GM21737 (cell line): ENCODE results near the gene NMRK2.
"Not testable (repeated sequence)": the region's sequence is repeated elsewhere in the genome, so short reads cannot be mapped to it uniquely, and the experiment has no call there.

Source experiments
- ATAC-seq: cut with Tn5 transposase; IDR thresholded peaks from one replicate; pipeline ENCODE4 v1.9.1; 2021; ENCODE audit warnings: mild to moderate bottlenecking, moderate library complexity; ENCODE audit not compliant: unreplicated experiment

The NMRK2 gene, protein sequence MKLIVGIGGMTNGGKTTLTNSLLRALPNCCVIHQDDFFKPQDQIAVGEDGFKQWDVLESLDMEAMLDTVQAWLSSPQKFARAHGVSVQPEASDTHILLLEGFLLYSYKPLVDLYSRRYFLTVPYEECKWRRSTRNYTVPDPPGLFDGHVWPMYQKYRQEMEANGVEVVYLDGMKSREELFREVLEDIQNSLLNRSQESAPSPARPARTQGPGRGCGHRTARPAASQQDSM

DNA sequence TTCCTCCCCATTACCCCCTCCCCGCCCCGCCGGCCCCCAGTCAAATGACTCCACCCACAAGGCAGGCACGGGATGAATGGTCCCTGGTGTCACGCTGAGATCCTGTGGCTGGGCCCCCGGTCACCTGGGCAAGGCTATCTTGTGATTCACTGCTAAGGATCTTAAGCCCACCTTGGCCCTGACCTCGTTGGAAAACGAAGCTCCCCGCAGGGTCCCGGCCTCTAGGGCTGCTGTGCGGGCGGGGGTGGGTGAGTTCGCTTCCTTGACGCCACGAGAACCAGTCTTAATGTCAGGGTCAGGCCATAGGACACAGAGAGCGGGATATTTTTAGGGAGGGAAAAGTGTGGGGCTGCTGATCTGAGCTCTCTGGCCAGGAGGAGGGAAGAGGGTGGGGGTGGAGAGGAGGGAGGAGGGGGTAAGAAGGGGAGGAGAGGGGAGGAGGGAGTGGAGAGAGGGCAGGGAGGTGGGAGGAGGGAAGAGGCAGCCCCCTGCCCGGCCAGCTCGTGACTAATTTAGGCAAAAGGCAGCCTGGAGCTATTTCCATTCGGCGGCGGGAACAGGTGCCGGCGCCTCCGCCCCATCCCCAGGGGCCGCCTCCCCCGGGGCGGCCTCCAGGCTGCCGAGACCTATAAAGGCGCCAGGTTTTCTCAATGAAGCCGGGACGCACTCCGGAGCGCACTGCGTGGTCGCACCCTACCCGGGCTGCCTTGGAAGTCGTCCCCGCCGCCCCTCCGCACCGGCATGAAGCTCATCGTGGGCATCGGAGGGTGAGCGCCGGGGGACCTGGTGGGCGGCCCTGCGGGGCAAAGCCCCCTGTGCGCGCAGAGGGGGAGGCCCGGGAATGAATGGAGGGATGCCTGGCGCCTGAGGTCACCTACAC is at the start of gene NMRK2:
Gene NMRK2 (plus strand): TSS at position 139 of the 880 bp plus-strand sequence. CDS start 603 bp downstream, at position 742.
- ATAC-seq = no peak

DNA sequence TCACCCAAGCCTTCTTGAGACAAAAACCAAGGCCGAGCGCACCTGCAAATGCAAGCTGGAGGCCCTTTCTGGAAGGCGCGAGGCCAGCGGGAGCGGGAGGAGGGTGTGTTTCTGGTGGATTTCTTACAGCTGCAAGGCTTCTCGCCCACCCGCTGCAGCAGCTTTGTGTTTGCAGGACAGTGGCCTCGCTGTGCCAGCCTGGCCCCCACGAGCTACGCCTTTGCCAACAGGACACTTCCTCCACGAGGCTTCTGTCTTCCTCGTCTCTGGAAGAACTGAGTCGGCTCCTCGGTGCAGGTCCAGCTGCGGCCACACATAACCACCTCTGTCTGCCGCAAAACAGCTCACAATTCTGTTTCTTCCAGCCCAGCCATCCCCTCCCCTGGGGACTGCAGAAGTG is 42.3 kb upstream of the NMRK2 start:
- no peak for ATAC-seq

DNA sequence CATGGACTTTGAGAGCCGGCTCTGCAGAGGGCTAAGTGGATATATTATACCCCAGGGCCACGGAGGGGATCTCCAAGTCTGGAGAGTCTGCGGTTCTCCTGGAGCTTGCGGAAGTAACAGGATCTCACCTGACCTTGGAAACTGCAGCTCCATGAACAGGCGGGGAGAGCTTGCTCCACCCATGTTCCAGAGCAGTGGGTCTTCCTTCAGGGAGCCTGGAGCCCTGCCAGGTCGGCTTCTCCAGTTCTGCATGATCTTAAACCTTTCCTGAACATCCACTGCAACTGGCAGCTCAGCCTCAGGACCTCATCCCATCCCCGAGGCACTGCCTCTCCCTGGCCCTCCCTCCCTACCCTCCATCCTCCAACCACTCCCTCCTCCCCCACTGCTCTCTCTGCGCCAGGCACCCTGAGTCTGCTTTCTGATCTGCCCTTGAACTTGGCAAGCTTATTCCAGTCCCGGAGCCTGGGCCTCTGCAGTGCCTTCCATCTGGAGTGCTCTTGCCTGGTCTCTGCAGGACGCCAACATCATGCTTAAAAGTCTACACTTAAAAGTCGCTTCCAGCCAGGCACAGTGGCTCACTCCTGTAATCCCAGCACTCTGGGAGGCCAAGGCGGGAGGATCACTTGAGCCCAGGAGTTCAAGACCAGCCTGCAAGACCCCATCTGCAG is 39.2 kb upstream of the NMRK2 start:
- no peak for ATAC-seq

DNA sequence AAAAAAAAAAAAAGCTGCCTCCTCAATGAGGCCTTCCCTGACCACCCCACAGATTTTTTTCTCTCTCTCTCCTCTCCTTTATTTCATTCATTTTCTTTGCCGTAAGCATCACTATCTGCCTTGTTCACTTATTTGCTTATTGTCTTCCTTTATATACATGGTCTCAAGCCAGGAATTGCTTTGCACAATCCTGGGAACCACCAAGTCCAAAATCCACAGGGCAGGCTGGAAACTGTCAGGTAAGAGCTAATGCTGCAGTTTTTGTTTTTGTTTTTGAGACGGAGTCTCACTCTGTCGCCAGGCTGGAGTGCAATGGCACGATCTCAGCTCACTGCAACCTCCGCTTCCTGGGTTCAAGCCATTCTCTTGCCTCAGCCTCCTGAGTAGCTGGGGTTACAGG is 37.9 kb upstream of the NMRK2 start:
- ATAC-seq = not testable (repeated sequence)

DNA sequence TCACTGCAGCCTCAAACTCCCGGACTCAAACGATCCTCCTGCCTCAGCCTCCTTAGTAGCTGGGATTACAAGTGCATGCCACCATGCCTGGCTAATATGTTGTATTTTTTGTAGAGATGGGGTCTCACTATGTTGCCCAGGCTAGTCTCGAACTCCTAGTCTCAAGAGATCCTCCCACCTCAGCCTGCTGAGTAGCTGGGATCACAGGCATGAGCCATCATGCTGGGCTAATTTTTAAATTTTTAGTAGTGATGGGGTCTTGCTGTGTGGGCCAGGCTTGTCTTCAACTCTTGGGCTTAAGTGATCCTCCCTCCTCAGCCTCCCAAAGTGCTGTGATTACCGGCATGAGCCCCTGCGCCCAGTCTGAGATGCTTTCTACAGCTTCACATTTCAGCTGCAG is 37.1 kb upstream of the NMRK2 start:
- no peak for ATAC-seq

DNA sequence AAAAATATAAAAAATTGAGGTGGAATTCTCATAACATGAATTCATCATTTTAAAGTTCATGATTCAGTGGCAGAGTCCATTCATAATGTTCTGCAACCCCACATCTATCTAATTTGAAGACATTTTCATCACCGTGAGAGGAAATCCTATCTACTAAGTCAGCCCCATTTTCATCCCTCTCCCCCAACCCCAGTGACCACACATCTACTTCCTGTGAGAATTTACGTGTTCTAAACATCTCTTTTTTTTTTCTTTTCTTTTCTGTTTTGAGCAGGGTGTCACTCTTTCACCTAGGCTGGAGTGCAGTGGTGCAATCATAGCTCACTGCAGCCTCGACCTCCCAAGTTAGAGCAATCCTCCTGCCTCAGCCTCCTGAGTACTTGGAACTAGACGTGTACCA is 34.9 kb upstream of the NMRK2 start:
- ATAC-seq = no peak

DNA sequence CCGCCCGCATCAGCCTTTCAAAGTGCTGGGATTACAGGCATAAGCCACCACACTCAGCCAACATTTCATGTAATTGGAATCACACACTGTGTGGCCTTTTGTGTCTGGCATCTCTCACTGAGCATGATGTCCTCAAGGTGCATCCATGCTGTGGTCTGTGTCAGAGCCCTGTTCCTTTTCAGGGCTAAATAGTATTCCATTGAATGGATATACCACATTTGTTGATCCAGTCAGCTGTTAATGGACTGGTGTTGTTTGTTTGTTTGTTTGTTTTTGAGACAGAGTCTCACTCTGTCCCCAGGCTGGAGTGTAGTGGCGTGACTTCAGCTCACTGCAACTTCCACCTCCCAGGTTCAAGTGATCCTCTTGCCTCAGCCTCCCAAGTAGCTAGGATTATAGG is 34.4 kb upstream of the NMRK2 start:
- ATAC-seq = no peak

DNA sequence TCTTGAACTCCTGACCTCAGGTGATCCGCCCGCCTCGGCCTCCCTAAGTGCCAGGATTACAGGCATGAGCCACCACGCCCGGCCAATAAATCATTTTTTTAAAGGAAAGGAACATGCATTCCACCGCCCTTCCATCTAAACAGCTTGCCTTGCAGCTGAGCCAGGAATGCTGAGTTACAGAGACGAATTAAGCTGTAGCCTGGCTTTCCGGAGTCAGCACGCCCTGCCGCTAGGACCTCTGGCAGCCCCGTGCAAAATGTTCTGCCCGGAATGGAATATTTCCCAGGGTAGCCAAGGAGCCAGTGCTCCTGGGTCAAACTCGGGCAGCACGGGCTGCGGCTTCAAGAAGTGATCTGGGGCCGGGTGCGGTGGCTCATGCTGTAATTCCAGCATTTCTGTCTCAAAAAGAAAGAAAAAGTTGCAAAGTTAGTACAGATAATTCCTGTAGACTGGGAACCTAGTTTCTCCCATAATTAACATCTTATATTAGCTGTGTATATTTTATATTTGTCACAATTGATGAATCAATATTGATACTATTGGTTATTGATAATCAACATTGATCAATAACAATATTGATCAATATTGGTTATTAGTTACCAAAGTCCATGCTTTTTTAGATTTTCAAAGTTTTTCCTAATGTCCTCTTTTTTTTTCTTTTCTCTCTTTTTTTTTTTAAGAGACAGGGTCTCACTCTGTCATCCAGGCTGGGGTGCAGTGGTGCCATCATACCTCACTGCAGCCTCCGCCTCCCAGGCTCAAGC is 33.2 kb upstream of the NMRK2 start:
- ATAC-seq = no peak

DNA sequence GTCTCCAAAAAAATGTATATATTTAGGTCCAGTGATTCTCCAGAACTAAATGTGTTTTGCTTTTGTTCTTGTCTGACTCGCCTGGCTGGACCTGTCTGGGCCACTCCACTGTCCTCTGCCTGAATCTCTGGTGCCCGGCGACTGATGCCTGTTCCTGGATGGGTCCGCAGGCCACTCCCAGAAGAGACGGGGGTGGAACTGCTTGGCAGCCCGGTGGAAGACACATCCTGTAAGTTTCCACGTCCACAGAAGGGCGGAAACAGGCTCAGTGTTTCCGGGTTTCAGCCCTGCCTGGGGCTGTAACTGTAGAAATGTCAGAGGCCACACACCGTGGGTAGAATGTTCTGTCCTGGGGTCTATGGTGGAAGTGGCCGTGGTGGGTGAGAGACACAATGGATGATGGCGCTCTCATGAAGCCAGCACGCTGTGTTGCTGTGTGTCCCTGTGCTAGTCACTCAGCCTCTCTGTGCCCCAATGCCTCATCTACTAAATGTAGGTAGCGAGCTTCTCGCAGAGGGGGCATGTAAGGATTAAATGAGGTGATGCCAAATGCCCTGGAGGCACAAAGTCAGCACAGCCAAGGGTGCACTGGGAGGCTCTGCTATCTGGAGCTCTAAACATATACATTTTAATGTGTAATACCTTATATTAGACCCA is 30.4 kb upstream of the NMRK2 start:
- no peak for ATAC-seq

DNA sequence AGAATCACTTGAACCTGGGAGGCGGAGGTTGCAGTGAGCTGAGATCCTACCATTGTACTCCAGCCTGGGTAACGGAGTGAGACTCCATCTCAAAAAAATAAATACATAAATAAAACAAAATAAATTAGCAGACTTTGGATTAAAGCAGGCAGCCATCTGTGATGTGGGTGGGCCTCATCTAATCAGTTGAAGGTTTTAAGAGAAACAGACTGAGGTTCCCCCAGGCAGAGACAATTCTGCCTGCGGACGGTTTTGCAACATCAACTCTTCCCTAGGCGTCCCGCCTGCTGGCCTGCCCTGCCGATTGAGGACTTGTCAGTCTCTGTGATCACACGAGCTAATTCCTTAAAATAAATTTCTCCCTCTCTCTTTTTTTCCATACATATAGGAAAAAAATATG is 28.6 kb upstream of the NMRK2 start:
- ATAC-seq = no peak

DNA sequence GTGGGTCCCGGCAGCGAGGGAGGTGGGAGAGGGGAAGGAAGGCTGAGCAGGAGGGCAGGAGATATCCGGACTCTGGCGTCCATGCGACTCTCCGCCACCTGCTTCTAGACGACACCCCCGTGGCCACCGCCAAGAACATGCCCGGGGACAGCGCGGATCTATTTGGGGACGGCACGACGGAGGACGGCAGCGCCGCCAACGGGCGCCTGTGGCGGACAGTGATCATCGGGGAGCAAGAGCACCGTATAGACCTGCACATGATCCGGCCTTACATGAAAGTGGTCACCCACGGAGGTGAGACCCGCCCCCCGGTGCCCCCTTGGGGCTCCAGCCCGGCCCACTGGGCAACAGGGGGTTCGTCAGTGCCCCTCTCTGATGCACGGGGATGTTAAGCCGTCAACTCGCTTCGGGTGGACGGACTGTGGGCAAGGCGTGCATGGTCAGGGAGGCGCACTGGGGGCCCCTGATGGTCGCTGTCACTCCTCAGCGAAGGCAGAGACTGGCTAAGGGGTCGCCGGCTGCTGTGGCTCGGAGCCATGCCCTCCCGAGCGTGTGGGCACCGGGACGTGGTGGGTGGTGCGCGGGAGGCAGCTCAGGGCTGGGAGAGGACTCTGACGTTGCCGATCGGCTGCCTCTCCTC is 25.1 kb upstream of the NMRK2 start:
- ATAC-seq = no peak

DNA sequence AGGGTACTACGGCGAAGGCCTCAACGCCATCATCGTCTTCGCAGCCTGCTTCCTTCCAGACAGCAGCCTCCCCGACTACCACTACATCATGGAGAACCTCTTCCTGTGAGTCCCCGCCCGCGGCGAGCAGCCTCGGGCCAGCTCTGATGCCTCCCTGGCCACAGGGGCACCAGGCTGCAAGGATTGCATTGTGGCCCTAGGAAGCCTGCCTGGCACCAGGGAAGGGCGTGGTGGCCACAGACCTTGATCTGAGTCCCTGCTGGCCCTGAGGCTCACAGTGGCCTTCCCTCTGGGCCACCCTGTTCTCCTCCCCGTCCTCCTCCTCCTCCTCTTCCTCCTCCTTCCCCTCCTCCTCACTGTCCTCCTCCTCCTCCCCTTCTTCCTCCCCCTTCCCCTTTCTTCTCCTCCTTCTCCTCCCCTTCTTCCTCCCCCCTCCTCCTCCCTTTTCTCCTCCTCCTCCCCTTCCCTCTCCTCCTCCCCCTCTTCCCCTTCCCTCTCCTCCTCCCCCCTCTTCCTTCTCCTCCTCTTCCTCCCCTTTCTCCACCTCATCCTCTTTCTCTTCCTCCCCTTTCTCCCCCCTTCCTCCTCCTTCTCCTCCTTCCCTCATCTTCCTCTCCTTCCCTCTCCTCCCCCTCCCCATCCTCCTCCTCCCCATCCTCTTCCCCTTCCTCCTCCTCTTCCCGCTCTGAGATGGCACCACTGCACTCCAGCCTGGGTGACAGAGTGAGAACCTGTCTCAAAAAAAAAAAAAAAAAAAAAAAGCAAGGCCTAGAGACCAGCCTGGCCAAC is 24.4 kb upstream of the NMRK2 start:
- ATAC-seq = no peak

DNA sequence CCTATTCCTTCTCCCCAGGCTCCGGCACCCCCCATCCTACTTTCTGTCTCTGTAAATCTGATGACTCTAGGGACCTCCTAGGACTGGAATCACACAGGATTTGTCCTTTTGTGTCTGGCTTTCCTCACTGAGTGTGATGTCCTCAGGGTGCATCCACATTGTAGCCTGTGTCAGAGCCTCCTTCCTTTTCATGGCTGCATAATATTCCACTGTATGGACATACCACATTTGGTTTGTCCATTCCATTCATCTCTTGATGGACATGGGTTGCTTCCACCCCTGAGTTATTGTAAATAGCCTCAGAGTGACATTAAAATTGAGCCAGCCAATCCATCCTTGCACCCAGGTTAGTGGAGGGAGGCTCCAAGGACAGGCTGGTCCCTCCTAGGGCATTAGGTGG is 22.8 kb upstream of the NMRK2 start:
- no peak for ATAC-seq

DNA sequence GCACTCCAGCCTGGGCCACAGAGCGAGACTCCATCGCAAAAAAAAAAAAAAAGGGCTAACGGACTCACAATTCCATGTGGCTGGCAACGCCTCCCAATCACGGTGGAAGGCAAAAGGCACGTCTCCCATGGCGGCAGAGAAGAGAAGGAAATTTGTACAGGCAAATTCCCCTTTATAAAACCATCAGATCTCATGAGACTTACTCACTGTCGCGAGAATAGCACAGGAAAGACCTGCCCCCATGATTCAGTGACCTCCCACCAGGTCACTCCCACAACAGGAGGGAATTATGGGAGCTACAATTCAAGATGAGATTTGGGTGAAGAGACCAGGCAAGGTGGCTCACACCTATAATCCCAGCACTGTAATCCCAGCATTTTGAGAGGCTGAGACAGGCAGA is 18.7 kb upstream of the NMRK2 start:
- no peak for ATAC-seq

DNA sequence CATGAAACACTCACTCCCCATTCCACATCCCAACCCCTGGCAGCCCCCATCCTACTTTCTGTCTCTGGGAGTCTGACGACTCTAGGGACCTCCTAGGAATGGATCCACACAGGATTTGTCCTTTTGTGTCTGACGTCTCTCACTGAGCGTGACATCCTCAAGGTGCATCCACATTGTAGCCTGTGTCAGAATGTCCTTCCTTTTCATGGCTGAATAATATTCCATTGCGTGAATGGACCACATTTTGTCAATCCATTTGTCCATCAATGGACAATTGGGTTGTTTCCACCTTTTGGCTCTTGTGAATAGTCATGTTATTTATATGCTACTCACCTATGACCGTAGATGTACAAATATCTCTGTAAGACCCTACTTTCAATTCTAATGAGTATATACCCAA is 16.8 kb upstream of the NMRK2 start:
- no peak for ATAC-seq

DNA sequence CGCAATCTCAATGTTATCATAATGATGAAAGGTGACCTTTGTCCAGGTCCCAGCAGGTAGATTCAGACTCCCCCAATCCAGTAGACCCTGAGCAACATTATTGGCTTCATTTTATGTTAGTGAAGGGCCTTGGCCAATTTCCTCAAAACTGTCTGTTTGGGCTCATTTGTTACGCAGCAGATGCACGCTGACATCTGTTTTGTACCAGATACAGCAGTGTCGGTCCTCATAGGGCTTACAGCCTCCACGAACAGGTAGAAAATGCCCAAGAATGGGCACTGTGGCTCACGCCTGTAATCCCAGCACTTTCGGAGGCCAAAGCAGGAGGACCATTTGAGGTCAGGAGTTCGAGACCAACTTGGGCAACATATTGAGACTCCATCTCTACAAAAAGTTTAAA is 13.1 kb upstream of the NMRK2 start:
- no peak for ATAC-seq

DNA sequence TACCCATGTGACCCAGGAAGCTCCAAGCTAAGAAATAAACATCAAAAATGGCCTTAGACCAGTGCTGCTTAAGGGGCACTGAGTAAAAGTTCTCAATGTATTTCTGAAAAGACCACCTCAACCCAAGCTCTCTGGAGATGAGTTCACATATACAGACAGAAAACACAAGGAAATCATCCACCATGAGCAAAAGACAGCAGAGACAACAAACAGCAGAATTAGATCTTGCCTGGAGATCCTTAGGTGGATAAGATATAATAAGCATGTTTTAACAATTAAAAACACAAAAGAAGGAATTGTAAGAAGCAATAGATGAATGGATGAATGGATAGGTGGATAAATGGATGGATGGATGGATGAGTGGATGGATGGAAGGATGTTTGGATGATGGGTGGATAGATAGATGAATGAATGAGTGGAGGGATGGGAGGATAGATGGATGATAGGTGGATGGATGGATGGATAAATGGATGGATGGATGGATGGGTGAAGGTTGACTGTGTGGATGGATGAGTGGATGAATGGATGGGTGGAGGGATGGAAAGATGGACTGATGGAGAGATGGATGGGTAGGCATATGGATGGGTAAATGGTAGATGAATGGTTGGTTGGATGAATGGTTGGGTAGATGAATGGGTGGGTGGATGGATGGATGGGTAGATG is 9.6 kb upstream of the NMRK2 start:
- no peak for ATAC-seq

DNA sequence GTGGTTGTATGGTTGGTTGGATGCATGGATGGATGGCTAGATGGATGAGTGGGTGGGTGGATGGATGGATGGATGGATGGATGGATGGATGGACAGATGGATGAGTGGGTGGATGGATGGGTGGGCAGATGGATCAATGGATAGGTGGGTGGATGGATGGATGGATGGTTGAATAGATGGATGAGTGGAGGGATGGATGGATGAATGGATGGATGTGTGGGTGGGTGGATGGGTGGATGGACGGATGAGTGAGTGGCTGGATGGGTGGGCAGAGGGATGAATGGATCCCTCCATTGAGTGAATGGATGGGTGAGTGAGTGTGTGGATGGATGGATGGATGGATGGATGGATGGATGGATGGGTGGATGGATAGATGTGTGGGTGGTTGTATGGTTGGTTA is 9.0 kb upstream of the NMRK2 start:
- ATAC-seq = no peak

DNA sequence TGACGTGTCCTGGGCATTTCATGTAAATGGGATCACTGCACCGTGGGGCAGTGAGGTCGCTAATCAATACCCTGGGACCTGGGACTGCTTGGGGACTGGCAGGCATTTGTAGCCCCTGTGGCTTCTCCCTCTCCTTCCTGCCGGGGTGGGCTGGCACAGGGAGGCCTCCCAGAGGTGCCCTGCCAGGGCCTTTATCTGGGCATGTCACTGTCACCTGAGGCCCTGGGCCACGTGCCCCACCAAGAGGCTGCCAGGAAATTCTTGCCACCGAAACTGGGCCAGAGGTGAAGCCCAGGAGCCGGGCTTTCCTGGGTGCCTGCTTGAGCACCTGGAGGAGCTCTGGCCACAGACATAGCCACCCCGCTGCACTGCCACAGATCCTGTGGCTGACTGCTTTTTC is 1.8 kb upstream of the NMRK2 start:
- ATAC-seq = no peak
